Measurements from ENCODE around the gene MEX3A. TPM values are rescaled to one million over a fixed set of nuclear protein-coding genes. Genes with fewer than 3 reads are reported as not detected.

The MEX3A gene
- total RNA-seq, 3 donors from 2014 or later, result 0.32 to 2.5 (median 0.66) TPM

DNA sequence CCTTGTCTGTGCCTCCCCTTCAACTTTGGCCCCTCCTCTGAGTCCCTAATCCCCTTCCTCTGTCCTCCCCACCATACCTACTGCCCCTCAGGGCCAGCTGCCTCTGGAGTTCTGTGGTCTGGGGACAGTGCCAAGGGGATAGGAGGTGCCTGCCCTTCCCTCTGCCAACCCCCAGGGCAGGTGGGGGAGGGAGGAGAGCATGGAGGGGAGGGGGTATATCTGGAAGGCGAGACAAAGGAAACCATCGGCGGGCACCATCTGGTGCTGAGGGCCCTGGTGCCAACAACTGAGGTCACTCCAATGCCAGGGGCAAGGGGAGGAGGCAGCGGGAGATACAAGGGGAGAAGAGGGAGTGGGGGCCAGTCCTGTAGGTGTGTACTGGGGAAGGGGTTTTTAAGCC lies 11.7 kb downstream of the MEX3A start:
- Histone ChIP-seq H3K4me1 (ENCODE audit: low read depth) (no peaks in the 10 kb centered on the region), H3K36me3 (ENCODE audit: low read depth) (no peaks in the 10 kb centered on the region), H3K4me3 (no peak overlapping the region), H3K9me3 (no peaks in the 10 kb centered on the region)
- DNase-seq (no peak), ATAC-seq (no peak)
- intact Hi-C loops (cut with DNase I, micrococcal nuclease), result no loop called here
- TF ChIP-seq, protein P1, sequence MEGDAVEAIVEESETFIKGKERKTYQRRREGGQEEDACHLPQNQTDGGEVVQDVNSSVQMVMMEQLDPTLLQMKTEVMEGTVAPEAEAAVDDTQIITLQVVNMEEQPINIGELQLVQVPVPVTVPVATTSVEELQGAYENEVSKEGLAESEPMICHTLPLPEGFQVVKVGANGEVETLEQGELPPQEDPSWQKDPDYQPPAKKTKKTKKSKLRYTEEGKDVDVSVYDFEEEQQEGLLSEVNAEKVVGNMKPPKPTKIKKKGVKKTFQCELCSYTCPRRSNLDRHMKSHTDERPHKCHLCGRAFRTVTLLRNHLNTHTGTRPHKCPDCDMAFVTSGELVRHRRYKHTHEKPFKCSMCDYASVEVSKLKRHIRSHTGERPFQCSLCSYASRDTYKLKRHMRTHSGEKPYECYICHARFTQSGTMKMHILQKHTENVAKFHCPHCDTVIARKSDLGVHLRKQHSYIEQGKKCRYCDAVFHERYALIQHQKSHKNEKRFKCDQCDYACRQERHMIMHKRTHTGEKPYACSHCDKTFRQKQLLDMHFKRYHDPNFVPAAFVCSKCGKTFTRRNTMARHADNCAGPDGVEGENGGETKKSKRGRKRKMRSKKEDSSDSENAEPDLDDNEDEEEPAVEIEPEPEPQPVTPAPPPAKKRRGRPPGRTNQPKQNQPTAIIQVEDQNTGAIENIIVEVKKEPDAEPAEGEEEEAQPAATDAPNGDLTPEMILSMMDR (IDR thresholded peaks at IDR 0.05), result no peak

DNA sequence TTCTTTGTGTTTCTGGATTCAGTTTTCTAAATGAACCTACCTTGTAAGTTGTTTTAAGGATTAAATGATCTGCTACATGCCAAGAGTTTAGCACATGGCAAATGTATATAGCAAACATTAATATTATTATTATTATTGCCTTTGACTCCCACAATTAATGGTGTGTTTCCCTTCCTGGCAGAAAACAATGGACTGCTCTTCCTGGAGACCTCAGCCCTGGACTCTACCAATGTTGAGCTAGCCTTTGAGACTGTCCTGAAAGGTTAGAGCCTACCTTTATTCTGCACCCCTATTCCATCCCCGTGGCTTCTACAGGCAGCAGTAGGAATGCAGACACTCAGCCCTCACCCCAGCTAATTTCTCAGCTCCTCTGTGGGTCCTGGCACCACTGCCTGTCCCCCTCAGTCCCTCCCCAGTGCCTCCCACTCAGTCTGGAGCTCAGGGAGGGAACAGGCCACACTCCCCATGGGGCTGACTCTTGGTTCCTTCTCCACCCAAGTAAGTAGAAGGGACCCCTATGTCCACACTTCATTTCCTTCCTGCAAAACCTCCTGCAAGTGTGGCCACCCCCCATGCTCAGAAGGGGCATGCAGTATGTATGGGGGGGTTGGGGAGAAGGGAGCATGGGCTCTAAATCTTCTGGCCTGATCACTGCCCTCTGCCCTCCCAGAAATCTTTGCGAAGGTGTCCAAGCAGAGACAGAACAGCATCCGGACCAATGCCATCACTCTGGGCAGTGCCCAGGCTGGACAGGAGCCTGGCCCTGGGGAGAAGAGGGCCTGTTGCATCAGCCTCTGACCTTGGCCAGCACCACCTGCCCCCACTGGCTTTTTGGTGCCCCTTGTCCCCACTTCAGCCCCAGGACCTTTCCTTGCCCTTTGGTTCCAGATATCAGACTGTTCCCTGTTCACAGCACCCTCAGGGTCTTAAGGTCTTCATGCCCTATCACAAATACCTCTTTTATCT lies 12.5 kb downstream of the MEX3A start:
- ATAC-seq (no peak), DNase-seq (no peak)
- Histone ChIP-seq H3K4me3 (no peak overlapping the region), H3K9me3 (no peaks in the 10 kb centered on the region), H3K4me1 (ENCODE audit: low read depth) (no peaks in the 10 kb centered on the region), H3K36me3 (ENCODE audit: low read depth) (no peaks in the 10 kb centered on the region)
- intact Hi-C loops (cut with DNase I, micrococcal nuclease), result no loop called here
- TF ChIP-seq, protein P1 (IDR thresholded peaks at IDR 0.05), result no peak

DNA sequence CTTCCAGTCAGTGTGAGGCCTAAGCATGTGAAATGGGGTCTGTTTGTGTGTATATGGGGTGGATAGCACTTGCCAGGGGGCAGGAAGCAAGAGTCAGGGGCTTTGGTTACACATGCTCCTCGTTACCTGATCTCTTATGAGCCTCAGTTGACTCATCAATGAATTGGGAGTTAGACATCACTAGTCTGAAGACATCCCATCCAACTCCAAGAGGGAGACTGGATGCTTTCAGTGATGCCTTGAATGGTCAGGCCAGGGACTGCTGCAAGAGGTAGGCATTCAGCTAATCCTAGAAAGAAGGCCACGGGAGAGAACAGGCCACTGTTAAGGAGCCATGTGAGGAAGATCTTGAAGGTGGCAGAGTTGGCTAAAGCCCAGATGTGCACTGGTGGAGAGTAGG lies 15.0 kb downstream of the MEX3A start:
- no peak for ATAC-seq
- TF ChIP-seq, protein P1 (IDR thresholded peaks at IDR 0.05), result no peak
- intact Hi-C loops (cut with DNase I, micrococcal nuclease), result no loop called here
- Histone ChIP-seq H3K36me3 (ENCODE audit: low read depth) (no peaks in the 10 kb centered on the region), H3K4me1 (ENCODE audit: low read depth) (no peaks in the 10 kb centered on the region), H3K9me3 (no peaks in the 10 kb centered on the region), H3K4me3 (no peak overlapping the region)
- DNase-seq, result no peak

DNA sequence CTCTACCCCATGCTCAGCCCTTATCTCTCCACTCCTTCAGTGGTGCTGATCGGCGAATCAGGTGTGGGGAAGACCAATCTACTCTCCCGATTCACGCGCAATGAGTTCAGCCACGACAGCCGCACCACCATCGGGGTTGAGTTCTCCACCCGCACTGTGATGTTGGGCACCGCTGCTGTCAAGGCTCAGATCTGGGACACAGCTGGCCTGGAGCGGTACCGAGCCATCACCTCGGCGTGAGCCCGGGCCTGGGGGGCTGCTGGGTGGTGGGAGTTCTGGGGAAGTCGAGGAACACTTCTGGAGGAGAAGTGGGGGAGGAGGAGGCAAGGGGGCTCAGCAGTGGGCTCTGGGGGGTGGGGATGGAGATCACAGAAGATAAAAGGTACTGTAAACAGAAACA lies 16.4 kb downstream of the MEX3A start:
- TF ChIP-seq, protein P1 (IDR thresholded peaks at IDR 0.05), result no peak
- DNase-seq (no peak), ATAC-seq (no peak)
- intact Hi-C loops (cut with DNase I, micrococcal nuclease), result no loop called here
- no peaks in the 10 kb centered on the region for H3K4me1 ChIP-seq (ENCODE audit: low read depth)
- no peaks in the 10 kb centered on the region for H3K9me3 ChIP-seq
- H3K36me3 ChIP-seq (ENCODE audit: low read depth), result no peaks in the 10 kb centered on the region
- H3K4me3 ChIP-seq, result no peak overlapping the region

DNA sequence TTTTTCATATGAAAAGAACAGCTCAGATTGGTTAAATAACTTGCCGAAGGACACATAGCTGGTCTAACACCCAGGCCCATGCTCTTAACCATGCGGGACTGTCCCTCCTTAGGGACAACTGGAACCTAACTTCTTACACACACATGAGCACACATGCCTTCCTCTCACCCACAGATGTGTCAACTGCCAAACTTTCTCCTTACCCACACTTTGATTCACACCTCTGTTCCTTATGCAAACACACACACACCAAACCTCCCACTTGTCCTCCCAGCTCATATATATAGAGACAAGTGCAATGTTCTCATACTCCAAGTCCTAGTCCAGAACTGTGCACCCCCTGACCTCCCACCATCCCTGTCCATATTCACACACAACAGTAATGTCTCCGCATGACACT lies 17.1 kb downstream of the MEX3A start:
- TF ChIP-seq, protein P1 (IDR thresholded peaks at IDR 0.05), result no peak
- no peaks in the 10 kb centered on the region for H3K36me3 ChIP-seq (ENCODE audit: low read depth)
- intact Hi-C loops (cut with DNase I, micrococcal nuclease), result no loop called here
- no peak for DNase-seq
- no peaks in the 10 kb centered on the region for H3K9me3 ChIP-seq
- no peak overlapping the region for H3K4me3 ChIP-seq
- peaks cover 1% of the 10 kb centered on the region for H3K4me1 ChIP-seq (ENCODE audit: low read depth)
- ATAC-seq, result no peak

Data from mucosa of descending colon (tissue), 3 donors.